ENCODE measurements around the gene USP30. TPM values are rescaled to one million over a fixed set of nuclear protein-coding genes. Genes with fewer than 3 reads are reported as not detected.

USP30 gene
- total RNA-seq, 2 experiments from 2014 or later, result 21.8 to 23.0 TPM

DNA sequence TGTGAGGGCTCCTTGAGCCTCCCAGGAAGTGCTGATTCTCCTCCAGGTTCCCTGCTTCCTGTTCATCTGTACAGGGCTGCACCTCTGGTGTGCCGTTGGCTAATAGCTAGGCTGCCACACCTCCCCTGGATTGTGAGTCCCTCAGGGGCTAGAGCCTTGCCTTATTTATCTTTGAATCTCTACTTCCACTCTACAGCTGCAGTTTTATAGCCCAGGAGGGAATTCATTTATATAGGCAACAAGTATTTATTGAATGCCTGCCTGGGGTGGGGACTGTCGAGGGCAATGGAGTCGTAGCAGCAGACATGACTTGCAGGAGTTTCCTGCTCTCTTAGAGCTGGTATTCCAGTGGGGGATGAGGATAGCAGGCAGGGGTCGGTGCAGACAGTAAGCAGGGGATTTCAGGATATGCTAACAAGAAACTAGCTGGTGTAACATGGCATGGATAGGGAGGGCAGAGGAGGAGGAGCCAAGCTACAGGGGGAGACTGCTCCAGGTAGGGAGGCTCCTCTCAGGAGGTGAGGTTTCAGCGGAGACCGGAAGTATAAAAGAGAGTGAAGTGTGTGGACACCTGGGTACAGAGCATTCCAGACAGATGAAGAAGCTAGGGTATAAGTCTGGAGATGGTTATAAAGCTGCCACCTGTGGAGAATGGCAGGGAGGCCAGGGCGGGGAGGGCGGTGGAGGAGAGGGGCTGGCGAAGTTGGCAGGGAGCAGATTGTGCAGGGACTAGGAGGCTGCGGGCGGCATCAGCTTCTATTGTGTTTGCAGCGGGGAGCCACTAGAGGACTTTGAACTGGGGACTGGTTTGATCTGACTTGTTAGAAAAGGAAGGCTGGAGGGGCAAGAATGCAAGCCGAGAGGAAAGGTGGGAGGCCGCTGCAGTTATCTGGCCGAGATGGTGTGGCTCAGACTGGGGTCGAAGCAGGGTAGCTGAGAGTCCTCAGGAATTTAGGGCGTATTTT, 17.2 kb downstream of the USP30 start:
- TF ChIP-seq, protein P1, sequence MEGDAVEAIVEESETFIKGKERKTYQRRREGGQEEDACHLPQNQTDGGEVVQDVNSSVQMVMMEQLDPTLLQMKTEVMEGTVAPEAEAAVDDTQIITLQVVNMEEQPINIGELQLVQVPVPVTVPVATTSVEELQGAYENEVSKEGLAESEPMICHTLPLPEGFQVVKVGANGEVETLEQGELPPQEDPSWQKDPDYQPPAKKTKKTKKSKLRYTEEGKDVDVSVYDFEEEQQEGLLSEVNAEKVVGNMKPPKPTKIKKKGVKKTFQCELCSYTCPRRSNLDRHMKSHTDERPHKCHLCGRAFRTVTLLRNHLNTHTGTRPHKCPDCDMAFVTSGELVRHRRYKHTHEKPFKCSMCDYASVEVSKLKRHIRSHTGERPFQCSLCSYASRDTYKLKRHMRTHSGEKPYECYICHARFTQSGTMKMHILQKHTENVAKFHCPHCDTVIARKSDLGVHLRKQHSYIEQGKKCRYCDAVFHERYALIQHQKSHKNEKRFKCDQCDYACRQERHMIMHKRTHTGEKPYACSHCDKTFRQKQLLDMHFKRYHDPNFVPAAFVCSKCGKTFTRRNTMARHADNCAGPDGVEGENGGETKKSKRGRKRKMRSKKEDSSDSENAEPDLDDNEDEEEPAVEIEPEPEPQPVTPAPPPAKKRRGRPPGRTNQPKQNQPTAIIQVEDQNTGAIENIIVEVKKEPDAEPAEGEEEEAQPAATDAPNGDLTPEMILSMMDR (IDR thresholded peaks at IDR 0.05), result no peak
- Histone ChIP-seq H3K9me3 (ENCODE audit: control insufficient read depth in 1 of 2, insufficient read depth in 1 of 2, low read length in 2 of 2) (no peaks in the 10 kb centered on the region), H3K4me1 (ENCODE audit: insufficient read depth, low read length) (no peaks in the 10 kb centered on the region), H3K4me3 (ENCODE audit: low read length) (no peak overlapping the region), H3K27ac (ENCODE audit: low read depth in 1 of 2, low read length in 2 of 2) (no peak overlapping the region), H3K36me3 (ENCODE audit: insufficient read depth, low read length) (peaks cover 54% of the 10 kb centered on the region), H3K27me3 (ENCODE audit: control insufficient read depth in 1 of 2, insufficient read depth in 2 of 2, low read length in 2 of 2) (no peaks in the 10 kb centered on the region)
- ChIA-PET CTCF (interaction anchor here (2.4 kb wide), 1 partner anchor 23 kb away, joined by 7 read pairs; the partner anchor contains the start of gene ALKBH2), POLR2A (interaction anchor here (1.1 kb wide), 1 partner anchor 18 kb away, joined by 3 read pairs; no protein-coding TSS in a partner anchor)
- intact Hi-C loops (cut with DNase I, micrococcal nuclease), result no loop called here
- Mint-ChIP-seq H3K36me3 (ENCODE audit: low read depth) (peaks cover 80% of the 10 kb centered on the region), H3K4me1 (ENCODE audit: low read depth) (no peaks in the 10 kb centered on the region), H3K27ac (no peak overlapping the region), H3K9me3 (no peaks in the 10 kb centered on the region), H3K4me3 (no peak overlapping the region), H3K27me3 (no peaks in the 10 kb centered on the region)
- DNase-seq, result no peak
- ATAC-seq (ENCODE audit: poor library complexity), result no peak

DNA sequence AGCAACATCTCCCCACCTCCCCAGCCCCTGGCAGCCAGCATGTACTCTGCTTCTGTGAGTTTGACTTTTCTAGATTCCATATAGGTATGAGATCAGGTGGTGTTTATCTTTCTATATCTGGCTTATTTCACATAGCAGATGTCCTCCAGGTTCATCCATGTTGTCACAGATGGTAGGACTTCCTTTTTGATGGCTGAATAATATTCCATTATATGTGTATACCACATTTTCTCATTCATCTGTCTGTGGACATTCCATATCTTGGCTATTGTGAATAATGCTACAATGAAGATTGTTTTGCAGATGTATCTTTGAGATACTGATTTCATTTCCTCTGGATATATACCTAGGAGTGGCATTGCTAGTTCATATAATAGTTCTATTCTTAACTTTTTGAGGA, 22.5 kb downstream of the USP30 start:
- Histone ChIP-seq H3K36me3 (ENCODE audit: insufficient read depth, low read length) (peaks cover 46% of the 10 kb centered on the region), H3K4me1 (ENCODE audit: insufficient read depth, low read length) (no peaks in the 10 kb centered on the region), H3K4me3 (ENCODE audit: low read length) (no peak overlapping the region), H3K27ac (ENCODE audit: low read depth in 1 of 2, low read length in 2 of 2) (no peak overlapping the region), H3K27me3 (ENCODE audit: control insufficient read depth in 1 of 2, insufficient read depth in 2 of 2, low read length in 2 of 2) (no peaks in the 10 kb centered on the region), H3K9me3 (ENCODE audit: control insufficient read depth in 1 of 2, insufficient read depth in 1 of 2, low read length in 2 of 2) (peaks cover 6 to 7% of the 10 kb centered on the region in 2 experiments)
- intact Hi-C loops (cut with DNase I, micrococcal nuclease), result no loop called here
- peaks cover 8% of the 10 kb centered on the region for H3K9me3 Mint-ChIP-seq
- POLR2A ChIA-PET, result no interaction called here
- no peaks in the 10 kb centered on the region for H3K27me3 Mint-ChIP-seq
- CTCF ChIA-PET, result no interaction called here
- H3K36me3 Mint-ChIP-seq (ENCODE audit: low read depth), result peaks cover 93% of the 10 kb centered on the region
- no peak for ATAC-seq (ENCODE audit: poor library complexity)
- no peak for DNase-seq
- no peaks in the 10 kb centered on the region for H3K4me1 Mint-ChIP-seq (ENCODE audit: low read depth)
- TF ChIP-seq, protein P1 (IDR thresholded peaks at IDR 0.05), result no peak
- no peak overlapping the region for H3K27ac Mint-ChIP-seq
- H3K4me3 Mint-ChIP-seq, result no peak overlapping the region

DNA sequence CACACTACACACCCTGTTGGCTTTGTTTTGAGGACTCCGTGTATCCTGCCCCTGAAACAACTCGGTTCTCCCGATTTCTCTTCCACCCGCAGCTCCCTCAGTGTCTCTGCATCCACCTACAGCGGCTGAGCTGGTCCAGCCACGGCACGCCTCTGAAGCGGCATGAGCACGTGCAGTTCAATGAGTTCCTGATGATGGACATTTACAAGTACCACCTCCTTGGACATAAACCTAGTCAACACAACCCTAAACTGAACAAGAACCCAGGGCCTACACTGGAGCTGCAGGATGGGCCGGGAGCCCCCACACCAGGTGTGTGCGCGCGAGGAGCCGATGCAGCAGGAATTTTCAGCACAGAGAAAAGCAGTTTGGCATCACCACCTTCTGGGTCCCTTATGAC, 30.4 kb downstream of the USP30 start:
- Histone ChIP-seq H3K4me1 (ENCODE audit: insufficient read depth, low read length) (no peaks in the 10 kb centered on the region), H3K9me3 (ENCODE audit: control insufficient read depth in 1 of 2, insufficient read depth in 1 of 2, low read length in 2 of 2) (peaks cover 6 to 7% of the 10 kb centered on the region in 2 experiments), H3K27me3 (ENCODE audit: control insufficient read depth in 1 of 2, insufficient read depth in 2 of 2, low read length in 2 of 2) (no peaks in the 10 kb centered on the region), H3K27ac (ENCODE audit: low read depth in 1 of 2, low read length in 2 of 2) (no peak overlapping the region), H3K36me3 (ENCODE audit: insufficient read depth, low read length) (peaks cover 69% of the 10 kb centered on the region), H3K4me3 (ENCODE audit: low read length) (no peak overlapping the region)
- CTCF ChIA-PET, result no interaction called here
- peaks cover 93% of the 10 kb centered on the region for H3K36me3 Mint-ChIP-seq (ENCODE audit: low read depth)
- DNase-seq, result no peak
- no peak for ATAC-seq (ENCODE audit: poor library complexity)
- peaks cover 8% of the 10 kb centered on the region for H3K9me3 Mint-ChIP-seq
- TF ChIP-seq, protein P1 (IDR thresholded peaks at IDR 0.05), result no peak
- no peak overlapping the region for H3K27ac Mint-ChIP-seq
- H3K27me3 Mint-ChIP-seq, result no peaks in the 10 kb centered on the region
- no peak overlapping the region for H3K4me3 Mint-ChIP-seq
- no peaks in the 10 kb centered on the region for H3K4me1 Mint-ChIP-seq (ENCODE audit: low read depth)
- POLR2A ChIA-PET, result no interaction called here
- intact Hi-C loops (cut with DNase I, micrococcal nuclease), result no loop called here
